HFFc6 (cell line): ENCODE measurements around the gene MAPKAP1. TPM values are rescaled to one million over a fixed set of nuclear protein-coding genes. Genes with fewer than 3 reads are reported as not detected.
A peak's percentile ranks its signal among the peaks of the same experiment; 100 is the strongest.

Source experiments
- DNase-seq: peaks from one replicate; pipeline ENCODE4 v3.0.0-alpha.2; 2018
- H3K27ac Mint-ChIP-seq: 2 replicates; pipeline ENCODE4 v1.8.0; 2020; ENCODE audit warnings: mild to moderate bottlenecking, mixed read lengths
- H3K27me3 Mint-ChIP-seq: 2 replicates; pipeline ENCODE4 v1.8.0; 2021; ENCODE audit warnings: mild to moderate bottlenecking, moderate library complexity, mixed read lengths; ENCODE audit not compliant: insufficient read depth
- H3K36me3 Mint-ChIP-seq: 2 replicates; pipeline ENCODE4 v1.8.0; 2021; ENCODE audit warnings: low read depth, mixed read lengths
- H3K4me1 Mint-ChIP-seq: 2 replicates; pipeline ENCODE4 v1.8.0; 2020; ENCODE audit warnings: low read depth, mixed read lengths
- H3K4me3 Mint-ChIP-seq: 2 replicates; pipeline ENCODE4 v1.8.0; 2020; ENCODE audit warnings: mild to moderate bottlenecking, moderate library complexity, mixed read lengths
- H3K9me3 Mint-ChIP-seq: 2 replicates; pipeline ENCODE4 v1.8.0; 2020; ENCODE audit warnings: mild to moderate bottlenecking, mixed read lengths
- total RNA-seq, 6 experiments: library from RNA; stranded (reverse); fragmentation: NEBNext Ultra II Directional; extraction: Animal tissue kit (Norgen Biotek cat#: 25700); gene quantifications; 2 replicates in 1 of 6; 3 replicates in 5 of 6; pipeline ENCODE4 v1.2.3, GENCODE V29; 2021
- TF ChIP-seq, protein P1 (sequence below): fragments of 200-600 bp; sonication (generic); IDR thresholded peaks from 2 replicates; pipeline ENCODE4 v1.5.0; 2021; ENCODE audit warnings: antibody characterized with exemption, mild to moderate bottlenecking

The MAPKAP1 gene
- total RNA-seq, 6 experiments from 2014 or later, result 115 to 167 (median 130) TPM

DNA sequence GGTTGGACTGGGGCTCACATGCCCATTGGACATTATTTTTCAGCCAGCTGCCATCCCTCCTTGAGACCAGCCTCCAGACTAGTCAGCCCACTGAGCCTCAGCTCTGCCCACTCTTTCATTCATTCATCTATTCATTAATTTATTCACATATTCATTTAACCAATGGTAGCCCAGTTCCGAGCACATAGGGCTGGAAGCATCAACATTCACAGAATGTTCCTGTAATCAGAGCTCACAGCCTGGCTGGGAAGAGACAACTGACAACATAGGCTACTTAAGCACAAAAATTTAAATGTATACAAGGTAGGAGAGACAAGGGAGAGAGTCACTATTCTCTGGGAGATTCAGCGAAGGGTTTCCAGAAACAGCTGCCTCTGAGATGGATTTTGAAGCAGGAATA is 23.2 kb upstream of the MAPKAP1 start:
- Mint-ChIP-seq H3K36me3 (no peaks in the 10 kb centered on the region), H3K4me1 (no peaks in the 10 kb centered on the region), H3K9me3 (no peaks in the 10 kb centered on the region), H3K27me3 (peaks cover 16% of the 10 kb centered on the region), H3K27ac (no peak overlapping the region), H3K4me3 (no peak overlapping the region)
- TF ChIP-seq, protein P1, sequence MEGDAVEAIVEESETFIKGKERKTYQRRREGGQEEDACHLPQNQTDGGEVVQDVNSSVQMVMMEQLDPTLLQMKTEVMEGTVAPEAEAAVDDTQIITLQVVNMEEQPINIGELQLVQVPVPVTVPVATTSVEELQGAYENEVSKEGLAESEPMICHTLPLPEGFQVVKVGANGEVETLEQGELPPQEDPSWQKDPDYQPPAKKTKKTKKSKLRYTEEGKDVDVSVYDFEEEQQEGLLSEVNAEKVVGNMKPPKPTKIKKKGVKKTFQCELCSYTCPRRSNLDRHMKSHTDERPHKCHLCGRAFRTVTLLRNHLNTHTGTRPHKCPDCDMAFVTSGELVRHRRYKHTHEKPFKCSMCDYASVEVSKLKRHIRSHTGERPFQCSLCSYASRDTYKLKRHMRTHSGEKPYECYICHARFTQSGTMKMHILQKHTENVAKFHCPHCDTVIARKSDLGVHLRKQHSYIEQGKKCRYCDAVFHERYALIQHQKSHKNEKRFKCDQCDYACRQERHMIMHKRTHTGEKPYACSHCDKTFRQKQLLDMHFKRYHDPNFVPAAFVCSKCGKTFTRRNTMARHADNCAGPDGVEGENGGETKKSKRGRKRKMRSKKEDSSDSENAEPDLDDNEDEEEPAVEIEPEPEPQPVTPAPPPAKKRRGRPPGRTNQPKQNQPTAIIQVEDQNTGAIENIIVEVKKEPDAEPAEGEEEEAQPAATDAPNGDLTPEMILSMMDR, result no peak
- no peak for DNase-seq

DNA sequence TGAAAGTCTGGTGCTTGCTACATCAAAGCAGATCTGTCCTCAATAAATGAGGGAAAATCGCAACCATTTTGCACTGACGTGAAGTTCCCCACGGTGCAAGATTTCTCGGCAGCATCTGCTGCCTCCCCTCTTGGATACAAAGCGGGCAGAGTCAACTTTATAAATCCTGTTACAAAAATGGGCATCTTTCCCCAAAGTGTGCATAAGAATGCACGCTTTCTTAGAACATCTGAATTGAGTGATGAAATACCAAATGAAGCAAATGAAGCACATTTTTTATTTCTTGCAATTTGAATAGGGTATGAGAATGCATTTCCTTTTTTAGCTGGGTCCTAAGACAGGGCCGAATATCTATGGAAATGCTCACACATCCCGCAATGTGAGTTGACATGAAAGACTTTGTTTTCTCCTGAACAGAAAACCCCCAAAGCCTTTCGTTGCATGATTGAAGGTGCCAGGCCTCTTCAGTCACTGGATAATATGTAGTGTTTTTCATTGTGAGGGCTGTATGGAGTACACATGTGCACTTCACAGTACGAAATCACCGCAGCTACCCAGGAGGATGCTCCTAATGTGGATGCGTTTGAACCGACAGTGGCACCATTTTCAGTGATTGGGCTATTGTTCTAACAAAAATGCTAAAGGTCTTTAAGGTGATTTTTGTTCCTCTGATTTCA is 19.6 kb upstream of the MAPKAP1 start:
- H3K27ac Mint-ChIP-seq, result no peak overlapping the region
- H3K27me3 Mint-ChIP-seq, result peaks cover 17% of the 10 kb centered on the region
- H3K9me3 Mint-ChIP-seq, result no peaks in the 10 kb centered on the region
- H3K4me3 Mint-ChIP-seq, result no peak overlapping the region
- H3K36me3 Mint-ChIP-seq, result no peaks in the 10 kb centered on the region
- H3K4me1 Mint-ChIP-seq, result no peaks in the 10 kb centered on the region
- TF ChIP-seq, protein P1, result no peak
- DNase-seq, result no peak

DNA sequence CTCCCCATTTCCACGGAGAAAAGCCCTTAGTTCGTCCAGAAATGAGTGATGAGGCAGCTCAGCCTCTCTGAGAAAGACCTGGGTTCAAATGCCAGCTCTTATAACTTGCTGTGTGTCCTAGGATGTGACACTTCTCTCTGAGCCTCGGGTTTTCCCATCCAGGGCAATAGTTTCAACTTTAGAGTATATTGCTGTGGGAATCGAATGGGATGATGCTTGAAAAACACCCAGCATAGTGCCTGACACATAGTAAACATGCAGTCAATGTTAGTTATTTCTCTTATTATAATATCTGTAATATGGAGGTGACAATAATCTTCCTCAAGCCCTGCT is 430 bp upstream of the MAPKAP1 start:
- Mint-ChIP-seq H3K9me3 (no peaks in the 10 kb centered on the region), H3K27ac (peak overlapping the region; percentile 88), H3K4me3 (peak overlapping the region; percentile 93), H3K27me3 (peaks cover 3% of the 10 kb centered on the region; the same call in 1 of the 2 replicates), H3K4me1 (peaks cover 34% of the 10 kb centered on the region), H3K36me3 (peaks cover 15% of the 10 kb centered on the region; the same call in 1 of the 2 replicates)
- DNase-seq, result no peak
- TF ChIP-seq, protein P1, result no peak

DNA sequence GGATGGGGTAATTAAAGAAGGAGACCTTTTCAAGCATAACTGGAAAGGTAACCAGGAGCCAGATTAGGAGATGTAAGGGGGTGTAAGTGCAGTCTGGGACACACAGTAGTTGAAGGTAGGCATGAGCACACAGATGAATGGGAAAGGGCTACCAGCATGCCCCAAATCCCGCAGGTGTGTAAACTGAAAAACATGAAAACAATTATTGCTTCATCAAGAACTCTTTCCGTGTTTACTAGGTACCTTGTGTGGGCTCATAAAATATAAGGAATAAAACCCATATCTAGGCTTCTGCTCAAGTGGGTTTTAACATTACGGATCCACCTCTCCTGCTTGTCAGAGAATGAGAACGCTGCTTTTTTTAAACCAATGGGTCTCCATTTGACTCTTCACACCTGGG is 1.1 kb downstream of the MAPKAP1 start:
- H3K27ac Mint-ChIP-seq, result peak overlapping the region; percentile 88
- DNase-seq, result no peak
- TF ChIP-seq, protein P1, result no peak
- H3K27me3 Mint-ChIP-seq, result peaks cover 3% of the 10 kb centered on the region; the same call in 1 of the 2 replicates
- H3K36me3 Mint-ChIP-seq, result peaks cover 15% of the 10 kb centered on the region; the same call in 1 of the 2 replicates
- H3K4me1 Mint-ChIP-seq, result peaks cover 45% of the 10 kb centered on the region
- no peaks in the 10 kb centered on the region for H3K9me3 Mint-ChIP-seq
- H3K4me3 Mint-ChIP-seq, result peak overlapping the region; percentile 93

DNA sequence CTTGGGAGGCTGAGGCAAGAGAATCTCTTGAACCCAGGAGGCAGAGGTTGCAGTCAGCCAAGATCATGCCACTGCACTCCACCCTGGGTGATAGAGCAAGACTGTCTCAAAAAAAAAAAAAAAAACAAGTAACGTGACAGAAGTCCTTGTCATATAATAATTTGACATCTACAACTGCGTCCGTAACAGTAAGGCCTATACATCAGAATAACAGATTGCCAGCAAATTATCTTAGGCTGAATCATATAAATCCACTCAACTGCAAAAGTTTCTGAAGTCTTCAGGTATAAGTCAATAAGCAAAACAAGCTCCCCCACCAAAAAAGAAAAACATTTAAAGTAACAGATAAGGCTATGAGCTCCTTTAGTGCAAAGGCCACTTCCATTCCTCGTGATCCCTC is 3.3 kb downstream of the MAPKAP1 start:
- Mint-ChIP-seq H3K4me1 (peaks cover 50% of the 10 kb centered on the region), H3K27me3 (no peaks in the 10 kb centered on the region), H3K4me3 (no peak overlapping the region), H3K27ac (no peak overlapping the region), H3K9me3 (no peaks in the 10 kb centered on the region), H3K36me3 (peaks cover 15% of the 10 kb centered on the region; the same call in 1 of the 2 replicates)
- TF ChIP-seq, protein P1, result no peak
- no peak for DNase-seq
